GM19043 (cell line): ENCODE data around the gene TSC22D4.

Experiments
- ATAC-seq: cut with Tn5 transposase; IDR thresholded peaks from one replicate; pipeline ENCODE4 v1.9.1; 2021; ENCODE audit warnings: low read depth; ENCODE audit not compliant: unreplicated experiment

Gene TSC22D4

GRCh38 chr7:100493476-100494264, 14.7 kb upstream of the TSC22D4 start:
- ATAC-seq: no peak

GRCh38 chr7:100492738-100493475, 13.9 kb upstream of the TSC22D4 start:
- no peak for ATAC-seq

- no peak for ATAC-seq
These were observed 12.2 kb upstream of the TSC22D4 start for GRCh38 chr7:100491192-100491578.

- ATAC-seq: no peak
These were observed 11.6 kb upstream of the TSC22D4 start for GRCh38 chr7:100490483-100491191.

- ATAC-seq: no peak
These were observed 10.8 kb upstream of the TSC22D4 start for GRCh38 chr7:100489824-100490223.

GRCh38 chr7:100489121-100489520, 10.1 kb upstream of the TSC22D4 start:
- no peak for ATAC-seq

- ATAC-seq: no peak
These were observed 9.5 kb upstream of the TSC22D4 start for GRCh38 chr7:100488333-100489095.

- ATAC-seq: no peak
These were observed 7.9 kb upstream of the TSC22D4 start for GRCh38 chr7:100486753-100487446.

GRCh38 chr7:100486111-100486636, 7.2 kb upstream of the TSC22D4 start:
- ATAC-seq: no peak

- no peak for ATAC-seq
These were observed 6.5 kb upstream of the TSC22D4 start for GRCh38 chr7:100485471-100485876.

- ATAC-seq: no peak
These were observed 5.6 kb upstream of the TSC22D4 start for GRCh38 chr7:100484673-100485045.

GRCh38 chr7:100483722-100484672, 5.0 kb upstream of the TSC22D4 start, which contains the start of gene NYAP1:
Gene NYAP1 (plus strand): TSS chr7:100483927. CDS start chr7:100485312, 1,385 bp downstream.
- ATAC-seq: no peak

GRCh38 chr7:100483090-100483721, 4.2 kb upstream of the TSC22D4 start:
- no peak for ATAC-seq

- ATAC-seq: no peak
These were observed 3.7 kb upstream of the TSC22D4 start for GRCh38 chr7:100482728-100483089.

GRCh38 chr7:100481466-100481865, 2.5 kb upstream of the TSC22D4 start:
- ATAC-seq: no peak

GRCh38 chr7:100477871-100478267, 1.1 kb downstream of the TSC22D4 start:
- no peak for ATAC-seq

- no peak for ATAC-seq
These were observed 1.8 kb downstream of the TSC22D4 start for GRCh38 chr7:100476903-100477870.
